Measurements from ENCODE around the gene PLPP7. TPM values are rescaled to one million over a fixed set of nuclear protein-coding genes. Genes with fewer than 3 reads are reported as not detected.

Gene PLPP7
- total RNA-seq, 1 donor from 2014 or later, result 0.73 TPM

- Mint-ChIP-seq H3K36me3 (ENCODE audit: unreplicated experiment) (no peaks in the 10 kb centered on the region), H3K4me1 (ENCODE audit: unreplicated experiment) (peaks cover 12% of the 10 kb centered on the region), H3K4me3 (ENCODE audit: unreplicated experiment) (no peak overlapping the region), H3K27me3 (ENCODE audit: unreplicated experiment) (peaks cover 30% of the 10 kb centered on the region), H3K27ac (ENCODE audit: unreplicated experiment) (no peak overlapping the region), H3K9me3 (ENCODE audit: unreplicated experiment) (no peaks in the 10 kb centered on the region)
- DNase-seq (ENCODE audit: extremely low spot score, unreplicated experiment), result no peak
- TF ChIP-seq, protein P1, sequence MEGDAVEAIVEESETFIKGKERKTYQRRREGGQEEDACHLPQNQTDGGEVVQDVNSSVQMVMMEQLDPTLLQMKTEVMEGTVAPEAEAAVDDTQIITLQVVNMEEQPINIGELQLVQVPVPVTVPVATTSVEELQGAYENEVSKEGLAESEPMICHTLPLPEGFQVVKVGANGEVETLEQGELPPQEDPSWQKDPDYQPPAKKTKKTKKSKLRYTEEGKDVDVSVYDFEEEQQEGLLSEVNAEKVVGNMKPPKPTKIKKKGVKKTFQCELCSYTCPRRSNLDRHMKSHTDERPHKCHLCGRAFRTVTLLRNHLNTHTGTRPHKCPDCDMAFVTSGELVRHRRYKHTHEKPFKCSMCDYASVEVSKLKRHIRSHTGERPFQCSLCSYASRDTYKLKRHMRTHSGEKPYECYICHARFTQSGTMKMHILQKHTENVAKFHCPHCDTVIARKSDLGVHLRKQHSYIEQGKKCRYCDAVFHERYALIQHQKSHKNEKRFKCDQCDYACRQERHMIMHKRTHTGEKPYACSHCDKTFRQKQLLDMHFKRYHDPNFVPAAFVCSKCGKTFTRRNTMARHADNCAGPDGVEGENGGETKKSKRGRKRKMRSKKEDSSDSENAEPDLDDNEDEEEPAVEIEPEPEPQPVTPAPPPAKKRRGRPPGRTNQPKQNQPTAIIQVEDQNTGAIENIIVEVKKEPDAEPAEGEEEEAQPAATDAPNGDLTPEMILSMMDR (IDR thresholded peaks at IDR 0.05), result no peak
These were observed 10.2 kb upstream of the PLPP7 start for GRCh38 chr9:131279196-131279862.

GRCh38 chr9:131279863-131280570 lies 9.5 kb upstream of the PLPP7 start:
- no peak overlapping the region for H3K4me3 Mint-ChIP-seq (ENCODE audit: unreplicated experiment)
- H3K36me3 Mint-ChIP-seq (ENCODE audit: unreplicated experiment), result no peaks in the 10 kb centered on the region
- TF ChIP-seq, protein P1 (IDR thresholded peaks at IDR 0.05), result no peak

DNA sequence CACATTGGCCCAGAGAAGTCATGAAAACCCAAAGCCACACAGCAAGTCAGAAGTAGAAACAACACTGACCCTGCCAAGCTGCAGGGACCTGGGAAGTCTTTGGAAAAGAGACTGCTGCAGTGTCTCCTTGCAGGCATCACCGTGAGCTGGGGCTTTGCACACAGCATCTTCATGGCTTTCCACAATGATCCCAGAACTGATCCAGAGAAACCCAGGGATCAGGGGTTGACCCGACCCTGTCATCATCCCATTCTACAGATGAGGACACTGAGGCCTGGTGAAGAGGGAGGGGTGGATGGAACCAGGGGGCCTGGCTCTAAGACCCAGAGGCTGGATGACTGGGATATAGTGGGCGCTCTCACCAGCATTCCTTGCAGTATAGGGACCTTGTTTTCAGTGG lies 8.9 kb upstream of the PLPP7 start:
- no peak overlapping the region for H3K4me3 Mint-ChIP-seq (ENCODE audit: unreplicated experiment)

More at GRCh38 chr9:131279863-131280570, 9.5 kb upstream of the PLPP7 start:
- H3K9me3 Mint-ChIP-seq (ENCODE audit: unreplicated experiment), result no peaks in the 10 kb centered on the region
- no peak overlapping the region for H3K27ac Mint-ChIP-seq (ENCODE audit: unreplicated experiment)
- peaks cover 12% of the 10 kb centered on the region for H3K4me1 Mint-ChIP-seq (ENCODE audit: unreplicated experiment)
- DNase-seq (ENCODE audit: extremely low spot score, unreplicated experiment), result no peak
- H3K27me3 Mint-ChIP-seq (ENCODE audit: unreplicated experiment), result peaks cover 30% of the 10 kb centered on the region

GRCh38 chr9:131281119-131281965 lies 8.2 kb upstream of the PLPP7 start:
- Mint-ChIP-seq H3K36me3 (ENCODE audit: unreplicated experiment) (no peaks in the 10 kb centered on the region), H3K27ac (ENCODE audit: unreplicated experiment) (no peak overlapping the region), H3K4me3 (ENCODE audit: unreplicated experiment) (peak overlapping the region; percentile 34), H3K27me3 (ENCODE audit: unreplicated experiment) (peaks cover 22% of the 10 kb centered on the region), H3K4me1 (ENCODE audit: unreplicated experiment) (peaks cover 10% of the 10 kb centered on the region), H3K9me3 (ENCODE audit: unreplicated experiment) (no peaks in the 10 kb centered on the region)
- DNase-seq (ENCODE audit: extremely low spot score, unreplicated experiment), result no peak
- TF ChIP-seq, protein P1 (IDR thresholded peaks at IDR 0.05), result no peak

More for the DNA sequence above, 8.9 kb upstream of the PLPP7 start:
- Mint-ChIP-seq H3K27ac (ENCODE audit: unreplicated experiment) (no peak overlapping the region), H3K9me3 (ENCODE audit: unreplicated experiment) (no peaks in the 10 kb centered on the region), H3K36me3 (ENCODE audit: unreplicated experiment) (no peaks in the 10 kb centered on the region), H3K4me1 (ENCODE audit: unreplicated experiment) (peaks cover 12% of the 10 kb centered on the region), H3K27me3 (ENCODE audit: unreplicated experiment) (peaks cover 27% of the 10 kb centered on the region)
- DNase-seq (ENCODE audit: extremely low spot score, unreplicated experiment), result no peak
- TF ChIP-seq, protein P1 (IDR thresholded peaks at IDR 0.05), result no peak
